GM19239 (cell line): ENCODE data around the gene ADGRG4.
"Not testable (repeated sequence)": the region's sequence is repeated elsewhere in the genome, so short reads cannot be mapped to it uniquely, and the experiment has no call there.

Experiments used
- DNase-seq: peaks from one replicate; pipeline ENCODE4 v3.0.0; 2011; ENCODE audit warnings: low spot score; ENCODE audit not compliant: insufficient read length
- FAIRE-seq: peaks from 2 replicates; lab custom pipeline; 2011; peaks lifted over from hg19 to GRCh38; lab: Jason Lieb, UNC

Gene ADGRG4

GRCh38 chrX:136300721-136301120 lies at the start of gene ADGRG4:
Gene ADGRG4, plus strand, starts transcription at chrX:136300963. Its CDS starts 7,815 bp downstream, at chrX:136308778.
- not testable (repeated sequence) for FAIRE-seq, DNase-seq

GRCh38 chrX:136251041-136251991 lies 49.4 kb upstream of the ADGRG4 start, which contains the start of gene MAP7D3:
Gene MAP7D3, minus strand, starts transcription at chrX:136251400. Its CDS starts 42 bp downstream, at chrX:136251358.
- DNase-seq: peak; percentile 67
- FAIRE-seq: peak; percentile 91

- no peak for FAIRE-seq
- no peak for DNase-seq
These were observed 45.2 kb upstream of the ADGRG4 start for GRCh38 chrX:136255541-136255940.

- DNase-seq: no peak
- FAIRE-seq: no peak
These were observed 44.7 kb upstream of the ADGRG4 start for GRCh38 chrX:136256026-136256425.

GRCh38 chrX:136258951-136259350 lies 41.8 kb upstream of the ADGRG4 start:
- DNase-seq (no peak), FAIRE-seq (no peak)

DNA sequence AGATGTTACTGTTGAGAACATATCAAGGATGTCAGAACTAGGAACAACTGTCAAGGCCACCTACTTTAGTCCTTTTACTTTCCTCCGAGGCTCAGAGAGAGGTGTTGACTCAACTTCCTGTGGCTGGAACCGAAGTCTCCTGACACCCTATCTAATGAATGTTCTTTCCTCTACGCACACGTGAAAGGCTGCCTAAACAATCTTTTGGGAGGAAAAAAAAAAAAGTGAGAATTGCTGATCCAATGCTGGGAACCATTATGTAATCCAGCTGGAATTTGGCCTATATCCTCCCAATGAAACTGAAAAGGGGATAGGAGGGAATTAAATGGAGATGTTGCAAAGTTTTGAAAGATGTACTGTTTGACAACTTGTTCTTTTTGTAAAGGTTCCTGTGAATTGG lies 41.2 kb upstream of the ADGRG4 start:
- DNase-seq: no peak
- FAIRE-seq: no peak

GRCh38 chrX:136260776-136261175 lies 40.0 kb upstream of the ADGRG4 start:
- DNase-seq (no peak), FAIRE-seq (no peak)

GRCh38 chrX:136261321-136261720 lies 39.4 kb upstream of the ADGRG4 start:
- no peak for DNase-seq
- no peak for FAIRE-seq

- FAIRE-seq: no peak
- DNase-seq: no peak
These were observed 38.5 kb upstream of the ADGRG4 start for GRCh38 chrX:136262243-136262642.

DNA sequence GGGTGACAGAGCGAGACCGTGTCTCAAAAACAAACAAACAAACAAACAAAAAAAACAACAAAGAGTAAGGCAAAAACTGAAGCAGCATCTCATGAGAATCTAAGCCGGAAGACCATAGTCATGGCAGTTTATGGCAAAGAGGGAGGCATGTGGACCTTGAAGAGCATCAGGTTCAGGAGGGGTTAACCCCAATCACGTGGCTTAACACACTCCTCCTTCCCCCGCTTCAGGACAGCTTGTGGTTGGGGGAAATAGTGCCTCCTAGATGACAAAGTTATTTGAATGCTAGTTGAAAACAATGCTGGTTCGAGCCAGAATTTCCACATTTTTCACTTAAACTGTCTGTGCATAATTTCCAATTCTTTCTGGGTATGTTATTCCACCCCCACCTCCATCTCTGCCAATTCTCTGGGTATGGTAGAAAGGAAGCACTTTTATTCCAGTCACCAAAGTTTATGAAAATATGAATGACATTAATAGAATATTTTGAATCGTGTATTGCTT lies 37.9 kb upstream of the ADGRG4 start:
- FAIRE-seq (no peak), DNase-seq (no peak)

GRCh38 chrX:136266828-136267227 lies 33.9 kb upstream of the ADGRG4 start:
- no peak for FAIRE-seq
- no peak for DNase-seq

DNA sequence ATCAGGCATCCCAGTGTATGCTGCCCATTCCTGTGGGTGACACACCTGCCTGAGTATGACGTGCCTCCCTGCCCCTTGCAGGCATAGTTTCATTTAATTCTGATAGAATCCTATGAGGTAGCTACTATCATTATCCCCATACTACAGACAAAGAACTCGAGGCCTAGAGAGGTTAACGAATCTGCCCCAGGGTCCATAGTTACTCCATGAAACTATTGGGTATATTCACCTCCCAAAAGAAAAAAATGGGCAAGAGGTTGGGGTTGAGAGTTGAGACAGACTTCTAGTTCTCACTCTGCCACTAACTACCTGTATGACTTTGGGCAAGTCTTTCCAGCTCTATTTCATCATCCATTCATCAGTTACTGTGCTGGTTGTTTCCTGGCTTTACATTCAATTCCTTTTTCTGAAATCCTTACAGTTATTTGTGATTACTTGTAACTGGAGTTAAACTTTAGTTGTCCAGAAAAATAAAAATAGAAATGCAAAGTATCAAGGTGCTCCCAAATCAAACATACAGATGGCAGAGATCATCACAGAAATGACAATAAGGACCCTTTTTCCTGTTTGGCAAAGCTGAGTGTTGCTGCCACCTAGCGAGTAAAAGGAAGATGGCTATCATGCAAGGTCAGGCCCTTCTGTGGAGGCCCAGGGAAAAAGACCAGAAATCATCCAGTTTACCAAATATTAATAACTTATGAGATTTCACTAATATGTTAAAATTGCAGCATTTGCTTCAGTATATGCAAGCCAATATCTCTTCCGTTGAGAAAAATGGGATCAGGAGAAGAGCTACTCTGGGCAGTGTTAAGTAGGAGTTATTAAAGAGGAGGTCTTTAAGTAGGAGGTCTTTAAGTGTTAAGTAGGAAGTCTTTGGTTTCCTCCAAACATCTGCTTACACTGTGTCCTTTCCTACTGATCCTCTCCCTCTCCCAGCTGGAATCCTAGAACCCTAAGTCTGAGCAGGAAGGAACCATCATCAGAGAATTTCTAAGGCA lies 32.4 kb upstream of the ADGRG4 start:
- FAIRE-seq: peak; percentile 85

DNA sequence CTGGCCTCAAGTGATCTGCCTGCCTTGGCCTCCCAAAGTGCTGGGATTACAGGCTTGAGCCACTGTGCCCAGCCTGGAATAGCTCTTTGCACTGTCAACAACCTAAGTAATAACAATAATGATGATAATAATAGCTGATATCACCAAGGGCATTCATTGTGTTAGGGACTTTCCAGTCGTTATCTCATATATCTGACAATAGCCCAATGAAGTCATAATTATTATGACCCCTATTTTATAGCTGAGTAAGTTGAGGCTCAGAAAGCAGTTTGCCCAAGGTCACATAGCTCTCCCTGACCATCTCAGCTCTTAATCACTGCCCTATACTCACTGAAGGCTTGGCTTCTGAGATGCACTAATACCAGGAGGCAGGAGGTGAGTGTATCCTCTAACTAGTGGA lies 30.8 kb upstream of the ADGRG4 start:
- FAIRE-seq (no peak), DNase-seq (no peak)

More for the DNA sequence above, 32.4 kb upstream of the ADGRG4 start:
- no peak for DNase-seq

- FAIRE-seq (peak; percentile 8), DNase-seq (no peak)
These were observed 29.5 kb upstream of the ADGRG4 start for GRCh38 chrX:136271300-136271699.

DNA sequence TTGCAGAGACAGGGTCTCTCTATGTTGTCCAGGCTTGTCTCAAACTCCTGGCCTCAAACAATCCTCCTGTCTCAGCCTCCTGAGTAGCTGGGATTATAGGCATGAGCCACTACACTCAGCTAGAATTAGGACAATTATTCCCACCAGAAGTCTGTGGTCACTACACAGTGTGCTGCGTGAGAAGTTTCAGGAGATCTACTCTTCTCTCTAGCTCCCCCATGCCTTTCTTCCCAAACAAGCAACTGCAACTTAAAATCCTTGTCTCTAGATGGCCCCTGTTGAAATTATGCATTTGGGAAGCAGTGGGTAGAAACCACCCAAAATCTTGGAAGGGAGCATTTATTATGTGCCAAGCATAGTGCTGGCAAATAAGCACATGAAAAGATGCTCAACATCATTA lies 28.4 kb upstream of the ADGRG4 start:
- DNase-seq (no peak), FAIRE-seq (peak; percentile 59)

DNA sequence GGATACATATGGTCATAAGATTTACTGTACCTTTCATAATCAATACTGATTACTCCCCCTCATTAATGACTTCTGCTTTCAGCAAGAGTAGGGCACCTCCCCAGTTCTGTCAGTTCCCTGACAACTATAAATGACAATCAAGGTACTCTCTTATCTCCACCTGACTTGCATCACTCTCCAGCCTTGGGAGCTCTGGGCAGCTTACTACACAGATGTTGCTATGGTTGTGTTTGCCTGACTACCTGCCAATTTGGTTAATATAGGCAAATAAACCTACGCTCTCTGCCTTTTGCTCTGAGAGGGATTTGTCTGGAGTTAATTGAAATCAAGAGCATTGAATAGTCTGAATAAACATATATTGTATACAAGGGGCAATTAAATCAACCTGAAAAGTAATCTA lies 26.8 kb upstream of the ADGRG4 start:
- no peak for DNase-seq
- FAIRE-seq: no peak

- FAIRE-seq: no peak
- no peak for DNase-seq
These were observed 25.2 kb upstream of the ADGRG4 start for GRCh38 chrX:136275553-136275952.

- FAIRE-seq, DNase-seq: not testable (repeated sequence)
These were observed 14.4 kb upstream of the ADGRG4 start for GRCh38 chrX:136286375-136286774.

GRCh38 chrX:136291824-136292223 lies 8.9 kb upstream of the ADGRG4 start:
- DNase-seq: no peak
- no peak for FAIRE-seq

DNA sequence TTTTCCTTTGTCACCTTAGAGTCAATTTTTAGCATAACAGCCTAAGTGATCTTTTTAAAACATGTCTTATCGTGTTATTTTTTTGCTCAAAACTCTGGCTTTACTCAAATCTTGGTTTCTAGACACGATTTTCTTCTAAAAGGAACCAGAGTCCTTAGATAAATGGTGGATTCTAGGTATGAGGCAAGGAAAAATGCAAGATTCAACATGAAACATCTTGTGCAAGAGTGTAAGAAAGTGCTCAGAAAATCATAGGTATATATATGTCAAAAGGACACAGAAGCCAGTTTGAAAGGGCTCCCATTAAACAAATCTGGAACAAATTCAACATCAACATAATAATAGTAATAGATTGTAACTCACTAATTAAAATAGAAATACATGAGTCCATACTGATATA lies 8.1 kb upstream of the ADGRG4 start:
- FAIRE-seq (no peak), DNase-seq (no peak)
